GM19324 (cell line): ENCODE data around the gene IL1RL2.

Source experiments
- ATAC-seq: cut with Tn5 transposase; IDR thresholded peaks from one replicate; pipeline ENCODE4 v1.9.1; 2021; ENCODE audit warnings: mild to moderate bottlenecking, moderate library complexity; ENCODE audit not compliant: unreplicated experiment, low FRiP score

The IL1RL2 gene

GRCh38 chr2:102190430-102191107 is 3.7 kb downstream of the IL1RL2 start:
- no peak for ATAC-seq

- ATAC-seq = no peak
Observed at GRCh38 chr2:102191501-102191900, 4.7 kb downstream of the IL1RL2 start.

- no peak for ATAC-seq
Observed at GRCh38 chr2:102193074-102193473, 6.3 kb downstream of the IL1RL2 start.

- no peak for ATAC-seq
Observed at GRCh38 chr2:102194609-102195268, 7.9 kb downstream of the IL1RL2 start.

- ATAC-seq = no peak
Observed at GRCh38 chr2:102197389-102198137, 10.7 kb downstream of the IL1RL2 start.

- no peak for ATAC-seq
Observed at GRCh38 chr2:102200539-102200938, 13.7 kb downstream of the IL1RL2 start.

GRCh38 chr2:102204638-102205037 is 17.8 kb downstream of the IL1RL2 start:
- ATAC-seq = no peak

- ATAC-seq = no peak
Observed at GRCh38 chr2:102206666-102207341, 20.0 kb downstream of the IL1RL2 start.

GRCh38 chr2:102208774-102209173 is 22.0 kb downstream of the IL1RL2 start:
- ATAC-seq = no peak

GRCh38 chr2:102209474-102209873 is 22.7 kb downstream of the IL1RL2 start:
- no peak for ATAC-seq

GRCh38 chr2:102217032-102217431 is 30.2 kb downstream of the IL1RL2 start:
- ATAC-seq = no peak

- no peak for ATAC-seq
Observed at GRCh38 chr2:102224824-102225739, 38.3 kb downstream of the IL1RL2 start.

GRCh38 chr2:102226171-102226570 is 39.3 kb downstream of the IL1RL2 start:
- ATAC-seq = no peak

- no peak for ATAC-seq
Observed at GRCh38 chr2:102226612-102227391, 40.0 kb downstream of the IL1RL2 start.

- ATAC-seq = no peak
Observed at GRCh38 chr2:102229141-102229769, 42.4 kb downstream of the IL1RL2 start.

- ATAC-seq = no peak
Observed at GRCh38 chr2:102230410-102230909, 43.6 kb downstream of the IL1RL2 start.

GRCh38 chr2:102233132-102233884 is 46.5 kb downstream of the IL1RL2 start:
- ATAC-seq = no peak

GRCh38 chr2:102235042-102235473 is 48.2 kb downstream of the IL1RL2 start:
- no peak for ATAC-seq
